ENCODE data around the gene ASTN1.

DNA sequence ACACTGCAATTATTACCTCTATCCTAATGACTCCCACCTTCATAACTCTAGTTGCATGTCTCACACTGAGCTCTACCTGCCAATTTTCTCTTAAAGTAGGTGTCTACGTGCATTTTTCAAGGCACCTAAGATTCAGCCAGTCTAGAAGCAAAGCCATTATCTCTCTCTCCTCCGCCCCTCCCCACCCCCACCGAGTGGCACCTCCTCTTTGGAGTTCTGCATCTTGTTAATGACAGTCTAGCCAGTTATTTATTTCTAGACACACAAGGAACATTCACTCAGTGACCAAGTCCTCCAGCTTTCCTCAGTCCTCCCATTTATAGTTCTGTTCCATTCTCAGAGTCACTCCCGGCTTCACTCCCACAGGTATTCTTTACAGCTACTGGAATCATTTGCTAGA, 47.6 kb downstream of the ASTN1 start:
- TF ChIP-seq SIN3A (IDR thresholded peaks at IDR 0.05; ENCODE audit: borderline replicate concordance, insufficient read depth, low read depth, low read length), result no peak
- TF ChIP-seq, protein P1, sequence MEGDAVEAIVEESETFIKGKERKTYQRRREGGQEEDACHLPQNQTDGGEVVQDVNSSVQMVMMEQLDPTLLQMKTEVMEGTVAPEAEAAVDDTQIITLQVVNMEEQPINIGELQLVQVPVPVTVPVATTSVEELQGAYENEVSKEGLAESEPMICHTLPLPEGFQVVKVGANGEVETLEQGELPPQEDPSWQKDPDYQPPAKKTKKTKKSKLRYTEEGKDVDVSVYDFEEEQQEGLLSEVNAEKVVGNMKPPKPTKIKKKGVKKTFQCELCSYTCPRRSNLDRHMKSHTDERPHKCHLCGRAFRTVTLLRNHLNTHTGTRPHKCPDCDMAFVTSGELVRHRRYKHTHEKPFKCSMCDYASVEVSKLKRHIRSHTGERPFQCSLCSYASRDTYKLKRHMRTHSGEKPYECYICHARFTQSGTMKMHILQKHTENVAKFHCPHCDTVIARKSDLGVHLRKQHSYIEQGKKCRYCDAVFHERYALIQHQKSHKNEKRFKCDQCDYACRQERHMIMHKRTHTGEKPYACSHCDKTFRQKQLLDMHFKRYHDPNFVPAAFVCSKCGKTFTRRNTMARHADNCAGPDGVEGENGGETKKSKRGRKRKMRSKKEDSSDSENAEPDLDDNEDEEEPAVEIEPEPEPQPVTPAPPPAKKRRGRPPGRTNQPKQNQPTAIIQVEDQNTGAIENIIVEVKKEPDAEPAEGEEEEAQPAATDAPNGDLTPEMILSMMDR (IDR thresholded peaks at IDR 0.05), result no peak
- TF ChIP-seq, protein P2, sequence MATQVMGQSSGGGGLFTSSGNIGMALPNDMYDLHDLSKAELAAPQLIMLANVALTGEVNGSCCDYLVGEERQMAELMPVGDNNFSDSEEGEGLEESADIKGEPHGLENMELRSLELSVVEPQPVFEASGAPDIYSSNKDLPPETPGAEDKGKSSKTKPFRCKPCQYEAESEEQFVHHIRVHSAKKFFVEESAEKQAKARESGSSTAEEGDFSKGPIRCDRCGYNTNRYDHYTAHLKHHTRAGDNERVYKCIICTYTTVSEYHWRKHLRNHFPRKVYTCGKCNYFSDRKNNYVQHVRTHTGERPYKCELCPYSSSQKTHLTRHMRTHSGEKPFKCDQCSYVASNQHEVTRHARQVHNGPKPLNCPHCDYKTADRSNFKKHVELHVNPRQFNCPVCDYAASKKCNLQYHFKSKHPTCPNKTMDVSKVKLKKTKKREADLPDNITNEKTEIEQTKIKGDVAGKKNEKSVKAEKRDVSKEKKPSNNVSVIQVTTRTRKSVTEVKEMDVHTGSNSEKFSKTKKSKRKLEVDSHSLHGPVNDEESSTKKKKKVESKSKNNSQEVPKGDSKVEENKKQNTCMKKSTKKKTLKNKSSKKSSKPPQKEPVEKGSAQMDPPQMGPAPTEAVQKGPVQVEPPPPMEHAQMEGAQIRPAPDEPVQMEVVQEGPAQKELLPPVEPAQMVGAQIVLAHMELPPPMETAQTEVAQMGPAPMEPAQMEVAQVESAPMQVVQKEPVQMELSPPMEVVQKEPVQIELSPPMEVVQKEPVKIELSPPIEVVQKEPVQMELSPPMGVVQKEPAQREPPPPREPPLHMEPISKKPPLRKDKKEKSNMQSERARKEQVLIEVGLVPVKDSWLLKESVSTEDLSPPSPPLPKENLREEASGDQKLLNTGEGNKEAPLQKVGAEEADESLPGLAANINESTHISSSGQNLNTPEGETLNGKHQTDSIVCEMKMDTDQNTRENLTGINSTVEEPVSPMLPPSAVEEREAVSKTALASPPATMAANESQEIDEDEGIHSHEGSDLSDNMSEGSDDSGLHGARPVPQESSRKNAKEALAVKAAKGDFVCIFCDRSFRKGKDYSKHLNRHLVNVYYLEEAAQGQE (IDR thresholded peaks at IDR 0.05; ENCODE audit: insufficient read depth in 1 of 2, low read depth in 2 of 2, low read length in 1 of 2), result no peak

All from Panc1 (cell line).